GM23338 (cell line): ENCODE data around the gene CSF1R.

Source experiments
- CREB1 ChIP-seq: fragments of 250-450 bp; sonication (Bioruptor Pico); IDR thresholded peaks from 2 replicates; pipeline ENCODE4 v1.5.0; 2020; ENCODE audit warnings: low read depth, mild to moderate bottlenecking, moderate library complexity
- CTCF ChIP-seq, 2 experiments: fragments of 200-600 bp in 1 of 2; sonication (generic) in 1 of 2; conservative IDR thresholded peaks; 2 replicates each; pipeline versions ENCODE4 v1.5.1 to v1.6.1; 2016 to 2017; ENCODE audit warnings: antibody characterized with exemption in 2 of 2, low read depth in 2 of 2, mild to moderate bottlenecking in 2 of 2, moderate library complexity in 1 of 2
- ETS1 ChIP-seq: IDR thresholded peaks from 2 replicates; pipeline ENCODE4 v1.6.1; 2016; ENCODE audit warnings: antibody characterized with exemption
- EZH2 ChIP-seq: fragments of 200-600 bp; sonication (generic); IDR thresholded peaks from one replicate; pipeline ENCODE4 v1.8.0; 2017; ENCODE audit warnings: antibody characterized with exemption, mild to moderate bottlenecking, low read depth; ENCODE audit not compliant: unreplicated experiment
- EZH2phosphoT487 ChIP-seq: fragments of 200-600 bp; sonication (generic); IDR thresholded peaks from one replicate; pipeline ENCODE4 v1.8.1; 2018; ENCODE audit warnings: antibody characterized with exemption; ENCODE audit not compliant: unreplicated experiment
- REST ChIP-seq: IDR thresholded peaks from one replicate; pipeline ENCODE4 v1.6.1; 2018; ENCODE audit warnings: antibody characterized with exemption; ENCODE audit not compliant: unreplicated experiment
- ZNF331 ChIP-seq: fragments of 250-450 bp; sonication (Bioruptor Pico); IDR thresholded peaks from 2 replicates; pipeline ENCODE4 v1.5.0; 2020; ENCODE audit warnings: low read depth, mild to moderate bottlenecking, moderate library complexity
- ZNF462 ChIP-seq: fragments of 250-450 bp; sonication (Bioruptor Pico); IDR thresholded peaks from 2 replicates; pipeline ENCODE4 v1.5.0; 2020; ENCODE audit warnings: mild to moderate bottlenecking, moderate library complexity

- TF ChIP-seq CTCF (conservative IDR thresholded peaks at IDR 0.05; ENCODE audit: low read depth in 2 of 2) (no peak), EZH2 (no peak), EZH2phosphoT487 (no peak), REST (no peak), ZNF331 (no peak), ETS1 (no peak), CREB1 (CRISPR knock-in tag) (no peak), ZNF462 (CRISPR knock-in tag) (no peak)
These were observed 47.8 kb upstream of the CSF1R start for GRCh38 chr5:150134198-150134588.
